AG08395 (cell line): Measurements from ENCODE around the gene CAMK1G.

Source experiments
- DNase-seq: peaks from one replicate; pipeline ENCODE4 v3.0.0; 2012; ENCODE audit warnings: mixed read lengths, low spot score

Gene CAMK1G

DNA sequence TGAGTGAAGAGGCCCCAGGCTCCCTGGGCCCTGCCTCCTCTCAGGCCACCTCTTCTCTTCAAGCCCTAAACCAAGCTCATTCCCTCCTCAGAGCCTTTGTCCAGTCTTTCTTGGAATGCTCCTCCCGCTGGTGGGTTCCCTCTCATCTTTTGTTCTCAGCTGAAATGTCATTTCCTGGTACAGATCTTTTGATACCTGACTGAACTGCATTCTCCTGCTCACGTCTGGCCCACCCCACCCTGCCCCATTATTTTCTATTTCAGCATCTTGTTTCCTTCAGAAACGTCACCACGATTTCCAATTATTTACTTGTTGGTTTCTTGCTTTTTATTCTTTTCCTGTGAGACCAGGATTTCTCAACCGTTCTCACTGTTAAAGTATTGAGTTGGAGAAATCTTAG, 52.3 kb downstream of the CAMK1G start:
- no peak for DNase-seq

DNA sequence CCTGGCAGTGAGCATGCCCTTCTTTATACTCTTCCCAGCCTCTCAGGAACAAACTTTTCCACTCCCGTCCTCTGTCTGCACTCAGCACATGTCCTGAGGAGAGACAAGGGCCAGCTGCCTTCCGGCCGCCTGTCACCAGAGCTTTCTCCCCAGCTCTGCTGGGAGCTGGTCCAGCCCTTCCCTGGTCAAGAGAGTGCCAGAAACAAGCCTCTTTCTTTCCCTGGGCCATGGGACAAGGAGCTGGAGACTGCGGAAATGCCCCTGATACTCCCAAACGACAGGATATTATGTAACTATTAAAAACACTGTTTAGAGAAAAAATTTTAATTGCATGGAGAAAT, 58.3 kb downstream of the CAMK1G start:
- peak; percentile 32 for DNase-seq

DNA sequence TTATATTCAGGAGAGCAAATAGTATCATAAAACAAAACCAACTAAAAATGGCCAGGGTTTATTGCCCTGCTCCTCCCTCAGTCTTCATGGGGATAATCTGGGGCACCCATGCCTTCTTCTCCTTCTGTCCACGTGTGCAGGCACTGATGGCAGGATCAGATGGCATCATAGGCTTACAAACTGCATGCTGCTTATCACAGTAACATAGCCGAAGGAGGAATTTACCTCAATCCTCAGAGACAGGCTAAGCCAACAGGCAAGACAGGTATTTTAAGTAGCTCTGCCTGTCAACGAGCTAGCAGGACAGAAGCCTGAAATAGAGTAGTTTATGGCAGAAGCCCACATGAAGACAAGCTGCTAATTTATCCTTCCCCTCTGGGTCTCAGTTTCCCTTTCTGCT, 59.3 kb downstream of the CAMK1G start:
- no peak for DNase-seq

DNA sequence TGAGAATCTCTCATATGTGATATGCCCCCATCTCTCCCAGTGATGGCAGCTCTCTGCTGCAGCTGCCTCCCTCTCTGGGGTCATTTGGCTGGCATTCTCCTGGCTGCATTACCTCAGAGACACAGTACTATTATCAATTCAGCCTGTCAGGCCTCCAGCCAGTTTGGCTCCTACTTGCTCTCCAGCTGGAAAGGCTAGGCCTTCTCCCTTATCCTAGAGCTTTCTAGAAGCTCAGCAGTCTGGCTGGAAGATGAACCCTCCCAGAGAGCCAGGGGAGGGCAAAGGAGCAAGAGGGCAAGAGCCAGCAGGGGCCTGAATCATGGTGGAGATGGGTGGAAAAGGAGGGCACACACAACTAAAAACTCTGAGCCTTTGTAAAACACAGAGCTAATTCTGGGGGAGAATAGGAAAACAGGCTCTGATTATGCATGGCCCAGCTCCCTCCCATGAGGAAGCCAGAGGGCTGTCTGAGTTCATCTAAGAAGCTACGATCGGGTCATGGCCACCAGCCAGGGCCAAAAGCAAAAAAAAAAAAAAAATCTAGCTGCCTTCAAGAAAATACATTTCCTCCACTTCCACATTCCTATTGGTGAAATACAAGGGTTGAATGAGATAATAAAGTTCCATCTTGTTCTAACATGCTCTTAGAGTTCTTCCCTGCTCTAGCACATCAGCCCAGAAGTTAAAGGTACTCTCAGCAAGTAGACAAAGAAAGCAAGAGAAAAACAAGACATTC, 59.9 kb downstream of the CAMK1G start:
- no peak for DNase-seq

DNA sequence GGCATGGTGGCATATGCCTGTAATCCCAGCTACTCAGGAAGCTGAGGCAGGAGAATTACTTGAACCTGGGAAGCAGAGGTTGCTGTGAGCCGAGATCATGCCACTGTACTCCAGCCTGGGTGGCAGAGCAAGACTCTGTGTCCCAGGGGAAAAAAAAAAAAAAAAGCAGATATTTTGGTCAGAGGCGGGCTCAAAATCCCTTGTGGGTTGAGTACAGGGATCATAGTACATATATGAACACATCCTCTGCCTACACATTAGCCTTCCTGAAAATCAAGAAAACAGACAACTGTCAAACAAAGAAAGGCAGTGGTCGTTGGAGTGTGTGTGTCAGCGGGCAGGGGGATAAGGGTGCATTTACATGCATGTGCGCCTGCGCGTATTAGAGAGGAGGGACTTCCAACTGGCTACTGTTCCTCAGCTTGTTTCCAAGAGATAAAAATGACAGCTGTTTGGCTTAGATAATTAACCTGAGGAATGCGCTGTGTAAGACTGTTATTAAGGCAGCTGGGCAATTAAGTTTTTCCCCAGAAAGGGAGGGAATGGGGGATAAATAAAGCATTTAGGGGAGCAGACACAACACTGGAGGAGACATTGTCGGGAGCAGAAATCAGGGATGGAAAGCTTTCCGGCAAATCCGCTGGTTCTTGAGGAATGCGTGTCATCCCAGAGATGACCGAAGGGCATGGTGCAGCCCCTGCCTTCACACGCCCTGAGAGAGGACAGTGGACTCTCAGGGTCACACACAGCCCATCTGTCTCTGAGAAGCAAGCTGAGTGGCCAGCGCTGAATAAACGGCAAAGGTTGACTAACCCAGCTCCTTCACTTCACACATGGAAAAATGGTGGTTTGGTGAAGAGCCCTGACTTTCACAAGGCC, 62.3 kb downstream of the CAMK1G start:
- DNase-seq = no peak

DNA sequence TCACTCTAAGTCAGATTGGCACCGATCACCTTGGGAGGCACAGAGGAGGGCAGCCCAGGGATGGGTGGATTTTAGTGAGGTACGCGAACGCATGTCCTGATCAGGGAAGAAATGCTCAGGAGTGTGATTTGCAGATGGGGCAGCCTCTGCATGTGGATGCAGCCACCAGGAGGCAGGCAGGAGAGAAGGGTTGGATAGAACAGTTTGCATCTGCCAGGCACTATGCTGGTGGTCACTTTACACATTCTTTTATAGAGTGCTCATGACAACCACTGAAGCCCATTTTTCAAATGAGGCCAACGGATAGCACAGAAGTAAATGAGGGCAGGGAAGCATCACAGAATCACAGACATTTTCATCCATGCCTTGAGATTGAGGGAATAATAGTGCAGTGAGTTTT, 63.0 kb downstream of the CAMK1G start:
- DNase-seq = peak; percentile 61

DNA sequence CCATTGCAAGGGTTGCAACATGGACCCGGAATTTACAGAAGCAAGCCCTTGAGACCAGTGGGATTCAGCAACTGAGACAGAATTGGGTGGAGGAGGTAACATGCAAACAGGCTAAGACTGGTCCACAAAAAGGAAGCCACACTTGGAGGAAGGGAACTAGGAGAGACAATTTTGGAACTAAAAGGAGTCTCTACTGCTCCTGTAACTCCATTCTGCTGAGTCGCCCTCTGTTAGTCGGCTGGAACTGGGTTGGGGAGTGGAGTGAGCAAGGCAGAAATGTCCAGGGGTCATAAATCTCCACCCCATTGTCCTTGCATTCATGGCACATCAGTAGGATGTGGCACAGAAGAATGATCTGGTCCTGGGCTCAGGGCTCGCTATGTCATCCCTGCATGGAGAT, 63.6 kb downstream of the CAMK1G start:
- DNase-seq = no peak

DNA sequence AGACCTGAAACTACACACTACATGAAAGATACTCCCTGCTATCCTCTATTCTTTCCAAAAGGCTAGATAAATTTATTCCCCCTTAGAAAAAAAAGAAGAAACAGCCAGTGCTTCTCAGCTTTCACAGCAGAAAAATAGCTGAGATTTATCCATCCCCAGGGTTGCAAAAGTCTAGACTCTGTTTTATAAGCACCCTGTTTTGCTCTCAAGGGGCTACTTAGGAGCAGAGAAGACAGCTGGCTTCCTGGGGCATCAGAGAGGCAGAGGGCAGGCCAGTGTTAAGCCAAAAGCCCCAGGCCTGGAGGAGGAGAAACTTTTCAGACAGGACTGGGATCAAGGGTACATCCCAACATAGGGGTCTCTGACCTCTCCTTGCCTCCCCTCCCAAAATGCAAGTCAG, 64.8 kb downstream of the CAMK1G start:
- no peak for DNase-seq

DNA sequence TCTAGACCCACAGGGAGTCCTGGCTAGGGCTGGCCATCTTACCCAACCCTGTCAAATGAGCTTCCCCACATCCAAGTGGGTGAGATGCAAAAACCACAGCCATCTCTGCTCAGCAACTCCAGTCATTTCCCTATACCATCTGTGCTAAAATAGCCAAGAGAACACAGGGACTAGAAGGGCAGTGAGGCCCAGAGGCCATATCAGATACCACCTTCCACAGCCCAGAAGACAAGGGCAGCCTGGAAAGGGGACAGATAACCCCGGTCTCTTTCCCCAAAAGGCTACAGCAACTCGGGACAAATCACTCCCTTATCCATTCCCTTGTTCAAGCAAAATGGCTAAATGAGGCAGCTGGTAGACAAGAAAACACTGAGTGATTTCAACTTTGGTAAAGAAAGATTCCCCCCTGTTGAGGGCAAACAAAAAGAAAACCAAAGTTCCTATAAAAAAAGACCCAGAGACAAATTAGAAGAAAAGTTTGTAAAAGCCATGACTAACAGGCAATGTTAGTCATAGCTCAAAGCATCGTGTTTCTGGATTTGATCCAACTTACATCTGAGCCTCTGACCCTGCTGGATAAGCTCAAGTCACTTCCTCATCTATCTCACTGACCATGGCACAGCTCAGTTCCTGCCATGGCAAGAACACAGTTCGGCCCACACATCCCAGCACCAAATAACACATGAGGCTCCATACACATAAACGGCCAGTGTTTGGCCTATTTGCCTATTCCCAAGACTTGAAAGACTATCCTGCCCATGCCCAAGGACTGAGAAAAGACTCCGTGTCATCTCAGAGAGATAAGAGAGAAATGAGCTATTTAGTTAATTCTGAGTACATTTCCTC, 65.6 kb downstream of the CAMK1G start:
- DNase-seq = peak; percentile 75

DNA sequence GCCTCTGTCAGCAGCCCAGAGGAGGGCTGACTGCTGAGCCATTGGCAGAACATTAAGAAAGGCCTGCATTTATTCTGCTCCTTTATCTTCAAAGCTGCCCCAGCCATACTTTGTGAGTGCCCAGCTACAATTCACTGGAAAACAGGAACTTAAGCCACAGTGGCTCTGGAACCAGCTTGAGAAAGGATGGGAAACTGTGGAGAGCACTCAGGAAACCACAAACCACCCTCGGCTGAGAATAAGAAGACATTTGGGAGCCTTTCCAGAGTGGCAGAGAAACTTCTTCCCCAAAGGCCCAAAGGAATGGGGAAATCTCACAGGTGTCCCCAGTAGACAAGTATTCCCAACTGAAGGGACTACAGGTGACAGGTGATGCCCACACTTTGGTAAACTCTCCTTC, 66.9 kb downstream of the CAMK1G start:
- DNase-seq = peak; percentile 35

DNA sequence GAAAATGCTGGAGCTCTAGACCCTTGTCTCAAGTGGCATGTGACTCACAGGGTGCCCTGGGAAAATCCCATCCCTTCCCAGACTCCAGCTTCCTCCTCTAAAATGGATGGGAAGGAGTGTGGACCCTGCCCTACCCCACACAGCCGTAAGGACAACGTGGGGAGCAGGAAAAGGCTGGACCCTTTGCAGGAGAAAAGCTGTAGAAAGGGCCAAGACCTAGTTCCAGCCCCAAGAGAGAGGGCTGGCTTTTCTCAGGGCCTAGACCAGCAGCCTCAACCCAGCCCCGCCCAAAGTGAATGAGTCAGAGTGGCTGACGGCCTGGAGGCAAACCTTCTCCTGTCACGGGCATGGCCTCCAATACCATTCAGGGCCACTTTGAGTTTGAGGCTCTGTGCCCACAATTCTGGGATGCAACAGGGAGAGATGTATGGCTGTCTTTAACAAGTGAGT, 67.6 kb downstream of the CAMK1G start:
- peak; percentile 91 for DNase-seq

DNA sequence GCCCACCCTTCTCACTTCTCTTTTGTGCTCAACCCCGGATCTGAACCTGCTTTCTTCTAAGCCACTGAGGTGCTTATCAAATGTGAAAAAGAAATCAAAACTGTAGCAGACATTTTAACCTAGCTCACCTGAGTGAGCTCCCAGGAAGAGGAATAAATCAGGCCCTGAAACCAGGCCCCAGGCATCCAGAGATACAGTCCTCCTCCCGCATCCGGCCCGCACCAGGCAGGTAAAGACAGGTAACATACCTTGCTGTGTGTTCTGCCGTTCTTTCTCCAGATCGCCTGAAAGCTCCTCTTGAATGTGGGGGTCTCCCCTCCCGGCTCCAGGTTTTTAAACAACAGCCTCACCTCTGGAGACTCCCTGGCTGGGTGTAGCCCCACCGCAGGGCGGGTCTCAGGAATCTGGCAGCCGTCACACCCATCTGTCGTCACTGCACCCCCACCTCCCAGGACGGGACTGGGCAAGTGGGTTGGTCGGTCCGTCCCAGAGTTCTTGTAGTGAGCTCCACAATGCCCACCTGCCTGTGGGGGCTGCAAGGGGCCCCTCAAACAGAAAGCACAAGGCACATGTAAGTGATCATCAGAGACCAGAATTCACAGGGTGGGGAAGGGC, 68.7 kb downstream of the CAMK1G start, which contains the start of gene LAMB3:
Gene LAMB3, minus strand, starts transcription at position 305 of the 615 bp plus-strand sequence. CDS start 1,481 bp downstream, outside the sequence.
- no peak for DNase-seq

DNA sequence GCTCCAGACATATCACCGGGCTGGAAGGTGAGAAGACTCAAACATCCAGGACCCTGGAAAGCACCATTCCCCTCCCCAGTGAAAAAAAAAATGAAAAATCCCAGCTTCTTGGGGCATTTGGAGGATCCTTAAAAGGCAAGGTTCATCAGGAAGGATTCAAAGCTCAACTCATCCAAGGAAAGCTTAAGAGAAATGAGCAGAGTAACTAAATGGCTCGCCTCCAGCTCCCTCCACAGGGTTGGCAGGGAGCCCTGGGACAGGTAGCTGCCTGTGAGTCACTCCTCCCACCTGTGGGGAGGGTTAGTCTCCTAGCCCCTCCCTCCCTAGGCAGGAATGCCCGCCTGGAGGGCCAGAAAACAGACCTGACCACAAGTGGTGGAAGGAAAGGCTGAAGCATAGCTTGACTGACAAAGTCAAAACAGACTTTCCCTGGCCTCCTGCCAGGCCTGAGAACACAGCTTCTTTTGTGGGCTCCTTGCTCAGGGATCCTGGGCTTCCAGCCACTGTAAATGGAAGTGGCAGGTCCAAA, 69.4 kb downstream of the CAMK1G start:
- DNase-seq = no peak

DNA sequence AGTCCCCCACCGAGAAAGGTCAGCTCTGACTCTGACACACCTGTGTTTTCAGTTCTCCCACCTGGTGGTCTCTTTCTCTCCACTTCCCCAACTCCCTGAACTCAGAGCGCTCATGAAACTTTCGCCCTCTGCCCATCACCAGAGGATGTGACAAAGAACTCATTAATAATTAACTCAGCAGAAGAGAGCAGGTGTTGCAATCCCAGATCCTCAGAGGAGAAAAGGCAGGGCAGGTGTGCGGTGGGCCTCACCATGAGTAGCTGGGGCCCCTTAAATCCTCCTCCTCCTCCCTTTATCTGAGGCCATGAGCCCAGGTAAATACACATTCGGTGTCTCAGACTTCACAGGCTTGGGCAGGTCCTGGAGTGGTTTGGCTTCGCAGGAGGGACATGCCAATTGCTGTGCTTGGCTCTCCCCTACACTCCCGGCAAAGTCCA, 70.4 kb downstream of the CAMK1G start:
- no peak for DNase-seq

DNA sequence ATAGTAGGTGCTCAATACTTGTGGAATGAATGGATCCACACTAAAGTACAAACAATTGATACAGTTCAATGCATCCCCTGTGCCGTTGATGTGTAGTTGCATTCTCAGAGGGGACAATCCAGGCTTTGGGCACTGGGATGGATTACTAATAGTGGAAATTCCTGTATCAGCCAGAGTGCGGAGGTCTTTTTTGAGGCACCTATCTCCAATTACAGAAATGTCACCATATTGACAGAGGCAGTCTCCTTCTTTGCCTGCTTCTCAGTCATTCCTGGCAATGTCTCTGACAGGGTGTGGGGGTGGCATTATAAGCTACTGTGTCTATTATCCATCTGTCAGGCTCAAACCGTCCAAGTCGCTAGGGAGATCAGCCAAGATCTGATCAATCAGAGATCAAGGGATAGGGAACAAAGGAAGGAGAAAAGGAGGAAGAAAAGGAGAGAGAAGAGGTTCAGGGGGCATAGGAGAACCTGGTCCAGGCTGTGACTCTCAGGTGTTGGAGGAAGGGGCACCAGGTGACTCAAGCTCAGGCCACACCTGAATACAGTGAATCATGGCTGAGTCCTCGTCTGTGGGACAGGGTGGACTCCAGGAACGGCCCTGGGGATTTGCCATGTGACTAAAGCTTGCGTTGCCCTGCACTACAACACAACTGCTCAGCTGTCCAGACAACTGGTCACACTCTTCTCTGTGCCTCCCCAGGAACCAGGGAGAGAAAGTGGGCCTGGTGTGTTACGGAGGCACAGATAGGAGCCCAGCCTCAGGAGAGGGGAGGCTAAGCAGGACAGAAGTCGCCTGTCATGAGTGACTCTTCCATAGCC, 72.1 kb downstream of the CAMK1G start:
- DNase-seq = no peak

DNA sequence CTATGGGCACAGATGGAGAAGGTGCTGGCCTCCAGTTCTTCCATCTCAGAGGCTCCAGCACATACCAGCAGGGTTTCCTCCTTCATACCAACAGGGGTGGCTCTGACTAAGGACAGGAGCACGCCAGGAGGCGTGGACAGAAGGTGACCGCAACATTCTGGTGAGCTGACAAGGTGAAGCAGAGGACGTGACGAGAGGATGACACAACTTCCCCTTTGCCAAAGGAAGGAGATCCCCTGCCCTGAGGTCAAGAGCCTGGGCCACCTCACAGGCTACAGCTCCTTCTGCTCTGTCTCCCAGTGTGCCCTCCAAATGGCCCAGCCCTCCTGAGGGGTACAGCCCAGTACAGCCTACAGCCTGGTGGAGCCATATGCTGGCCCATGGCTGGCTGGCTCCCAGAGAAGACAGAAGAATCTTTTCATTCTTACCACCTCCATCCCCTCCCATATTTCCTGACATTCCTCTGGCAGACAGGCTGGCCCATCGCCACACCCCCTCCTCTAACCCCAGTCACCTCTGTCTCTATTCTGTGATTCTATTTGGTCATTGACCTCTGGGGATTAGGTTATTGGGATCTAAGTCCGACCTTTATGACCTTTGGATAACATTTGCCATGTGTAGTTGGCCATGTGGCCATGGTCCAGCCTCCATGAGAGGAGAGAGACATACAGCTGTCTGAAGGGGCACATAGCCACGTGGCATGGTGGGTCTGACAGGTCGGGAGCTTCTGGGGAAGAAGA, 73.8 kb downstream of the CAMK1G start:
- DNase-seq = peak; percentile 38

DNA sequence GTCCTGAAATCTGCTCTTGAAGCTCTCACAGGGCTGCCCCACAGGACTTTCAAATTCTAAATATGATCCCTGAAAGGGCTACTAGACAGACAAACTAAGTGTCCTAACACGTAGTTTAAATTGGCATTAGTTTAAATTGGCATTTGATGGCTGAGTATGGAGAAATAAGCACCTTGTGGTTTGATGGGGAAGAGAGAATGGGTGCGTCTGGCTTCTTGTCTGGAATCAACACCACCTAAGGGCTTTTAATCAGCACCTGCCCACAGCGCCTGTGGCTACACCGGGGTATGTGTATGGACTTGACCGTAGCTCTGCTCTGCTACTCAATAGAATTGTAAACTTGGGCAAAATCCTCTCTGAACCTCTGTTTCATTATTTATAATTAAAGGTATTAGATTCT, 74.4 kb downstream of the CAMK1G start:
- no peak for DNase-seq

DNA sequence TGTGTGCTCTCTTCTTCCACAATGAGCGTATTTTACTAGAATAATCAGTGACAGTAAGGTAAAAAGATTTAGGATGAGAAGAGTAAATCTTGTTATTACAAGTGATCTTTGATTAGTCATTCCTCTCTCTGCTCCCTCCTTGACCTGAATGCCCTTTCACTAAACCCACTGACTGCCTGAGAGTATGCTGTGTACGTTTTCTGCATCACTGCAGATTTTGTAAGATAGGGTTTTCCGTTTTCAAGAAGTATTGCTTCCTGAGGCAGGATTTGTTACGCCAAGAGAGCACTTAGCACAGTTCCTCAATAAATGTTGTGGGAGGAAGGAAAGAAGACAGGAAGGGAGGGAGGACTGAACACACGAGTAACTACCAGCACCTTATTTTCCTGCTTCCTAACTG, 76.4 kb downstream of the CAMK1G start:
- no peak for DNase-seq

DNA sequence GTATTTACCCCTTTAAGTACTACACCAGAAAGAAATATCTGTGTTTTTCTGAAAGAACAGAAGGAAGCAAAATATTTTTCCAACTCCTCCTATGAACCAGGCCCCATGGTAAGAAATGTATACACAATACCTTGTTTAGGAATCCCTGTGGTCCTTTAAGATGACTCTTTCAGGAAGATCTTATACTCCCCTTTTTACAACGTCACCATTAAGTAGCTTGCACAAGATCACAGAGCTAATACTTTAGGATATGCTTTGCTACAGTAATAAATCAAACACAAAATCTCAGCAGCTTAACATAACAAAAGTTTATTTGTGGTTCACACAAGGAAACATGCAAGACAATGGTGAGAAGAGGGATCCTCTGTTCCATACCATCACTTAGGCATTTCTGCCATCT, 77.6 kb downstream of the CAMK1G start:
- DNase-seq = no peak

DNA sequence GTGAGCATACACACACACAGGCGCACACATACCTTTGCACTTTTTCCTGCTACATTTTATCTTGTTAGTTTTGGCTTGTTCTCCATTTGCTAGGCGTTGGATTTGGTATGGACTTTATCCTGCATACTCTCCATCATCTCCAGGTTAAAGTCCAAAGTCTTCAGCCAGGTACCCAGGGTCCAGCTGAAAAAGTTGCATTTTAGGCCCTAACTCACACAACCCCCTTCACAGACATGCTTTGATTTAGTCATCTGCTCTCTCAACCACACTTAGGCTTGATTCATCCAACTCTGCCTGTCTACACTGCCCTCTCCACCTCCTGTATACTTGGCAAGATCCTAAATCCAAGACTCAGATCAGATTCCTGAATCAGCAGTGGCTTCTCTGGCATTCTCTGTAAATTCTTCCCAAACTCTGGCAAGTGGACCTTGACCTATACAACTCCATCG, 79.4 kb downstream of the CAMK1G start:
- no peak for DNase-seq
